Astrocyte of the hippocampus (primary cell): ENCODE measurements around the gene SLC13A3.
A peak's percentile ranks its signal among the peaks of the same experiment; 100 is the strongest.

Experiments used
- DNase-seq: peaks from one replicate; pipeline ENCODE4 v3.0.0; 2011; ENCODE audit warnings: low read depth, low spot score

The SLC13A3 gene

DNA sequence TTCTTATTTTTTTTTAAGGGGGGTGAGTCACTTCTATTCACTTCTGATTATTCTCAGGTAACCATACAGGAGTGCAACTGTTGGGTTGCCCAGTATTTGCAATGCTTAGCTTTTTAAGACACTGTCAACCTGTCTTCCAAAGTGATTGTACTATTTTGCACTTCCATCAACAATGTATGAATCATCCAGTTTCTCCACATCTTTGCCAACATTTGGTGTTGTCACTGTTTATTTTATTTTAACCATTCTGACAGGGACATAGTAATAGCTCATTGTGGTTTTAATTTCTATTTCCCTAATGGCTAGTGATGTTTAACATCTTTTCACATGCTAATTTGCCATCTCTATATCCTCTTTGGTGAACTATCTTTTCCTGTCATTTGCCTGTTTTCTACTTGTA, 1.4 kb upstream of the SLC13A3 start:
- no peak for DNase-seq

DNA sequence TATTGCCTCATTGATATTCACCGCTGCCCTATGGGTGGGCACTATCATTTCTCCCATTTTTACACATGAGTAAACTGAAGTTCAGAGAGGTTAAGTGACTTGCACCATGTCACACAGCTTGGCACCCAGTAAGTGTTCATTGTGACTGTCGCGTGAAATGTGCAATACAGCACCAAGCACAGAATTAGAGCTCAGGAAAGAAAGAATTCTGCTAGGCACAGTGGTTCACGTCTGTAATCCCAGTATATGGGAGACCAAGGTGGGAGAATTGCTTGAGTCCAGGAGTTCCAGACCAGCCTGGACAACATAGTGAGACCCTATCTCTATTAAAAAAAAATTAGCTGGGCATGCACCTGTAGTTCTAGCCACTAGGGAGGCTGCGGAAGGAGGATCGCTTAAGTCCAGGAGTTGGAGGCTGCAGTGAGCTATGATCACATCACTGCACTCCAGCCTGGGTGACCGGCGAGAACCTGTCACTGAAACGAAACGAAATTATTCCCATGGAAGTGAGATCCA, 626 bp downstream of the SLC13A3 start:
- DNase-seq, result no peak

DNA sequence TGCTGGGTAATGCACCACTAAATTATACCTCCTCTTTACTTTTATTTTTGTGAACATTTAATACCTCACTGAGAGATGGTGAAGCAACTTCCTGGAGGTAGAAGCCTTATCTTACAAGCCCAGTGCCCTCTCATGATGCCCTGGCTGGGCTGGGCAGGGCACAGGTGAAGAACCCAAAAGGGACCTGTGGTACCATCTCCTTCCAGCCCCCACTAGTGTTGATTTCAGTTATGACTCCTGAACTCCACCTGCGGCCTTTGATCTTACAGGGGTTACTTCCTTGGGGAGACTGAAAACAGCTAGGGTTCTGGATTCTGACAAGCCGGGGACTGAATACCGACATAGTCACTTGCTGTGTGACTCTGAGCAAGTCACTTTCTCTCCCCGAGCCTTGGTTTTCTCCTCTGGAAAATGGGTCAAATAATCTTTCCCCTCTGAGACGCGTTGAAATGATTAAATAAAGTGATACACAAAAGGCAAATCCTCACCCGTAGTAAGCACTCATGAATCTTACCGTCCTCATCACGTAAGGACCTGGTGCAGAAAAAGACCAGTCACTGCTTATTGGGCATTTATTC, 1.2 kb downstream of the SLC13A3 start:
- DNase-seq, result no peak

DNA sequence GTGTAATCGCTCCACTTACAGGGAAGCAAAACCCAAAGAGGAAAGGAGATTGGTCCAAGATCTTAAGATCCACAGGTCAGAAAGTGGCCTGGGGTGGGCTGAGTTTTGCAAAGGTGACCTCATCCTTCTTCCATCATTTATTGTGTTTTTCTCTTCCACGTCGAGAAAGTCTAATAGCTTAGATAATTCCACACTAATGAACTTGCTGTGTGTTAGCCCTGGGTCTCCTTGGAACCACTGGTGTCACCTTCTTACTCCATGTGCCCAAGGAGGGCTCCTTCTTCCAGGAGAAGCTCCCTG, 1.7 kb downstream of the SLC13A3 start:
- no peak for DNase-seq

DNA sequence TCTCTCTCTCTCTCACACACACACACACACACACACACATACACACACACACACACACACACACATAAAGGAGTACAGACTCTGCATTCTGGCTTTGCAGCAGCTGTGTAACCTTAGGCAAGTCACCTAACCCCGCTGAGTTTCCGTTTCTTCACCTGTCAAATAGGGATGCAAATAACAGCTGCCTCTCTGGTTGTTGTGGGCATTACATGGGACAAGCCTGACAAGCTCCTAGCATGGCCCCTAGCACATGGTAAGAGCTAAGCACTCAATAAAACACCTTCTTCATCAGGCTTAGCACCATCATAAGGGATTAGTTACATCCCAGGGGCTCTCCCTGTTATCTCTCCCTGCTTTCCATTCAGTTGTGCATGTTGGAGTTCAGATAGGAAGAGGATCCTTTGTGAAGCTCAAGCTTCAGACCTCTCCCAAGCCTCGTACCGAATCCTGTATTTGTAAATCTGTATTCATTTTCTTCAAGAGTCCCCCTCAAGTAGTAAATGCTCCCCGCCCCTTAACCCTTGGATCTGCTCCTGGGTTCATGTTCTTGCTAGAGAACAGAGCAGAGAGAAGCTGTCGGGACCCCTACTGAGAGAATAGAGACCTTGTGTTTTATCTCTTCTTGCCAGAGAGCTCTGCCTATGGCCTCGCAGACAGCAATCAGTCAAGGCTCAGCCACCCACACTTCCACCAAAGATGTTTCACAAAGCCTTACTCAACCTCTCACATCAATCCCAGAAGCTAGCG, 2.2 kb downstream of the SLC13A3 start:
- DNase-seq, result no peak

DNA sequence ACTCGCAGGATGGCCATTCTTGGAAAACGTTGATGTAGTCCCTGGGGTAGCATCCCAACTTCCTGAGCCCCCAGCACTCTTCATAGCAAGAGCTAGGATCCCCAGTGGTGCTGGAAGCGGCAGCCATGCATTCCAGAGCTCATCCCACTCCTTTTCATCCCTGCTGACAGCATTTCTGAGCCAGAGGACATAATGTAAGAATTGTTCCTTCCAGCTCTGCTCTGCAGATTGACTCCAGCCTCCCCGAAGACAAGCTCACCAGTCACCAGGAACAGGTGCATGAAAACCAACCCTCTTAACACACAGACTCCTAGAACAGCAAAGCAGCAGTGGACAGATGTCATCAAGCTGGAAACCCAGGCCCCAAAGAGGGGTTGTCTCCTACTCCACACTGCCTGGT, 3.8 kb downstream of the SLC13A3 start:
- no peak for DNase-seq

DNA sequence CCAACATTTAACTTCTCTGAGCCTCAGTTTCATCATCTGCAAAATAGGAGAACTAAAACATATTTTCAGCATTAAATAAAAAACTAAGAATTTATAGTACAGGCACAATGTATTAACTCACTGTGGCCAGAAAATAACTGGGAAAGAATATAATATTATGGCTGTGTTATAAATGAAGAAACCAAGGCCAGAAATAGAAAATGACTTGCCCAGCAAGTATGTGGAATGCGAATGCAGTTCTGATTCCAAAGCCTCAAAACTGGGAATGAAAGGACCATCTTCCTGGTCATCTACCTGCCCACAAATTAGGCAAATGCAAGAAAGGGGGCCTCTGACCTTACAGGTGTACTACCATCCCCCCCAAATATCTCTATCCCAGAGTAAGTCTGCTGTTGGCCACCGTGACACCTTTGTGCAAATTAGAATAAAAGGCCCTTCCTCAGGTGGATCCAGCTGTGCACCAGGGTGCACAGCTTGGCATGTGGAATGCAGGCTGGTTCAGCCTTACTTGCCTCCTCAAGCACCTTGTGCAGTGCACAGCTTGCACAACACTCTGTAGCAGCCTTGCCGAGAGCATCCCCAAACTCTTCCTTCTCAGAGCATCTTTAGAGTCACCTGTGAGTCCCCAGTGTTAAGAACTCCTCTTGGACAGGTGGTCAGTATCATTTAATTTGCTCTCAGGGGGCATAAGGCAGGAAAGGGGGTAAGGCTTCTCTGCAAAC, 4.4 kb downstream of the SLC13A3 start:
- DNase-seq, result no peak

DNA sequence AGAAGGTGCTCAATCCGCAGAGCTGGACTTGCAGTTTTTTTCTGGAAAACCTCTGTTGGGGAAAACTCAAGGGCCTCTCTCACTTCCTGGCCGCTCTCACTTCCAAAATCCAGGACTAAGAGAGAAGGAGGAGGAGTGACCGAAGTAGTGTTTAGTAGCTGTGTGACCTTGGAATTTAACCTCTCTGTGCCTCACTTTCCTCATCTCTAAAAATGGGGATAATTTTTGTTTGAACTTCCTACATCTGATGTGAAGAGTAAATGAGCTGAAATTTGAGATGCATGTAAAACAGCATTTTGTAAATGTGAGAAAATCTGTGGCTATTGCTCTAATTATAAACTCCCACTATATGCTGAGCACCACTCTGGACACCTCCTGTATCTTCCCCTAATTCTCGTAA, 5.1 kb downstream of the SLC13A3 start:
- DNase-seq, result no peak

DNA sequence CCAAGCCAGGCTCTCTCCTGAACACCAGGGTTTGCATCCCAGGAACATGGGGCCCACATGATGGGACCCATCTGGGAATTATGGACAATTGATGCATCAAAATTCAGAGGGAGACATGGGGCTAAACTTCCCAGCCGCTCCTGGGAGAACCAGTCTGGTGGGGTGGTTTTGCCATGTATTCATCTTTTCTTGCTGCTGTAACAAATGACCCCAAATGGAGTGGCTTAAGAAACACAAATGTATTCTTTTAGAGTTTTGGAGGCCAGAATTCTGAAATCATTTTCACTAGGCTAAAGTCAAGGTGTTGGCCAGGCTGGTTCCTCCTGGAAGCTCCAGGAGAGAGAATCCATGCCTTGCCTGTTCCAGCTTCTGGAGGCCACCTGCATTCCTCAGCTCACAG, 6.5 kb downstream of the SLC13A3 start:
- no peak for DNase-seq

DNA sequence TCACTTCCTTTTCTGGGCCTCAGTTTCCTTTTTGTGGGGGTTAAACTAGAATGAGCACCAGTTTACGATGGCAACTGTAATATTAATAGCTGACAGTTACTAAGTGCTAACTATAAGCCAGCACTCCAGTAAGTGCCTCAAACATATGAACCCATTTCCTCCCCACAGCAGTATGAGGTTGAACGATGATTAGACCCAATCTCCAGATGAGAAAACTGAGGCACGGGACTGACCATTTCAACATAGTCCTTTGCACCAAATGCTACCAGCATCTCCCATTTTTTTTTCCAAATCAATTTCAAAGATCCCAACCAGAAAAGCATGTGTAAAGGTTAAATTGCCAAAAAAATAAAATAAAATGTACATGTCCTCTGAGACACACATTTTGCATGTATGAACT, 7.1 kb downstream of the SLC13A3 start:
- DNase-seq, result no peak

DNA sequence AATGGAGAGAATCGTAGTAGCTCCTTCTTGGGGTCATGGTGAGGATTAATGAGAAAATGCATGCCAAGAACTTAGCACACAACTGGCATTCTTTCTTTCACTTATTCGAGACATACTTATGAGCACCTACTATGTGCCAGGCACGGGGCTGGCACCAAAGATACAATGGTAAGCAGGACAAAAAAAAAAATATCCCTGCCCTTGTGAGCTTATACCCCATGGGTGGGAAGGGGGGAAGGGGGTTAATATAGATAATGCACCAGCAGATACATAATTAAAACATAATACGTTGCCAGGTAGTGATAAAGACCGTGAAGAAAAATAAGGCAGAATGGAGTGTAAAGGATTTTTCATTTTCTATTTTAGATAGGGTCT, 8.3 kb downstream of the SLC13A3 start:
- DNase-seq, result no peak

DNA sequence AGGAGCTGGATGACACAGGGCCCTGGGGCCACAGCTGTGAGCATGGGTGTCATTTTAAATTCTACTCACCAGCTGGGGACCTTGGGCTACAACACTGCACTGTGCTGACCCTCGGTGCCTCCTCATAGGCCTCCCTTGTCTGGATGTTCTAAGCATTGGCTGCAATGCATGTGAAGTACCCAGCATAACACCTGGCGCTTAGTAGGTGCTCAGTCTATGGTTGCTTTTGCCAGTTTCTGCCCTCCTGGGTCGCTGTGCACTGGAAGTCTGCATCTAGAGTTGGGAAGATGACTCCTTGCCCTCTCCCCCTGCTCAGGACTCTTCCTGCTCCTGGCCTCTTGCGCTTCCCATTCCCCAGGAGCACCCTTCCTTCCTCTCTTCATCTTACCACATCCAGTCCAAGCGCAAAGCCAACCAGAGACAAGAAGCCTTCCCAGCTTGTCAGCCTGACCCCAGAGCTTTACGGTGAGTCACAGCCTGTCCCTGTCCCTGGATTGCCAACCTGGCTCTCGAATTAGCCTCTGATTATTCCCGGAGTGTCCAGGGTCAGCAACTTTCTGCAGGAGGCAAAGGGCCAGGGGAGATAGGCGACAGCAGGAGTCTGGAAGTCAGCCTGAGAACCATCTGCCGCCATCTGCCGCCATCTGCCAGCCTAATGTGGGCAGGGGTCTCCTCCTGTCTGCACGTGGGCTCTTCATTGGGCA, 8.8 kb downstream of the SLC13A3 start:
- DNase-seq, result no peak

DNA sequence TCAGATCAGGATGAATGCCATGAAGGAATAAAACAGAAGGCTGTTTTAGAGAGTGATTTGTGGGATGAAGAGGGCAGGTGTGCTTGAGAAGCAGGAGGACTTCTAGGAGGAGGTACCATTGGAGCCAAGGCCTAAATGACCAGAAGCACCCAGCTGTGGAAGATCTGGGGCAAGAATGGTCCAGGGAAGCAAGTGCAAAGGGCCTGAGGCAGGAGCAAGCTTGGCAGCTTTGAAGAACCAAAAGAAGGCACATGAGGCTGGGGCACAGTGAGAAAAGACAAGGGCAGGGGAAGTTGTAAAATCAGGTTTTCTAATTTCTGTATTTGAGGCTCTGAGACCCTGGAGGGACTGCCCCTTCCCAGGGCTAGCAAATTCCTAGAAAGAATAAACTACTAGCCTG, 9.8 kb downstream of the SLC13A3 start:
- DNase-seq, result no peak

DNA sequence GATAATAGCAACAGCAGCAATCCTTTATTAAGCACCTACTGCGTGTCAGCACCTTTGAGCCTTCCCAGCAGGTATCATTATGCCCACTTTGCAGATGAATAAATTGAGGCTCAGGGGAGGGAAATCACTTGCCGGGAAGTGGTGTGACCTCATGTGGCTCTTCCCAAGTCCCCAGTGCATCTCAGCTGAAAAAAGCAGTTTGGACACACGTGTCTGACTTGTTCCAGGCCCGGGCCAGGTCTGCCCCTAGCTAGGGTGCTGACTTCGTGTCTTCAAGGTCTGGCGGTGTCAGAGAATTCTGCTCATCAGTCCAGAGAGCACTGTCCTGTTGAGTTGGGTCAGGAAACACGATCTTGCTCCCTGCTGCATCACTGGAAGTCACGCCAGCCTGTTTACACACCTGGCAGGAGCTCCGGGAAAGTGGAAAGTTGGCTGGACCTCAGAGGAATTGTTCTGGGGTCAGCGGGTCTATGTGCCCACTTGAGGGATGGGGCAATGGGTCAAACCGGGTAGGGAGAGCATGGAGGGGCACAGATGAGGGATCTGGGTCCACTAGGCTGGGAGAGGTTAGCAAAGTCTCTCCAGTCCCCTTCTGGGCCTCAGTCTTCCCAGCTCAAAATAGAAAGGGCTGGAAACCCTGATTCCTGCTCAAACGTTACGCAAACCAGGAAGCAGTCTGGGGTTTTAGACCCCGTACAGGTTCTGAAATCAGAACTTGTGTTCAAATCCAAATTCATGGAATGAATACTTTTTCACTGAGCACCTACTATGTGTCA, 10.5 kb downstream of the SLC13A3 start:
- no peak for DNase-seq

DNA sequence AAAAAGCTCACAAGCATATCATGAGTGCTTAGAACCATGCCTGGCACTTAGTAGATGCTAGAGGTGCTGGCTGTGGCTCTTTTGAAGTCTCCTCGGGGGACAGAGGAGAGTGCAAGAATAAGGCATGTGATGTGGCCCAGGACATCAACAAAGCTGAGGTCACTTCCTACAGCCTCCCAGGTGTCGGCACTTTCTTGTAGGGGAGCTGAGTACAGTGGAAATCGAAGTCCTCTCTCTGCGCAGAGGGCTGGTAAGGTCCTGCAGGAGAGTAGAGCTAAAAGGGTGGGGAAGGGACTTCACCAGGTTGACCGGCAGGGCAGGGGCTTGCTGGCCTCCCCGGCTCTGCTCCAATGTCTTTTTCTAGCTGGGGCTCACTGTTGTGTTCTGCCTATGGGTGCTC, 11.2 kb downstream of the SLC13A3 start:
- DNase-seq, result no peak

DNA sequence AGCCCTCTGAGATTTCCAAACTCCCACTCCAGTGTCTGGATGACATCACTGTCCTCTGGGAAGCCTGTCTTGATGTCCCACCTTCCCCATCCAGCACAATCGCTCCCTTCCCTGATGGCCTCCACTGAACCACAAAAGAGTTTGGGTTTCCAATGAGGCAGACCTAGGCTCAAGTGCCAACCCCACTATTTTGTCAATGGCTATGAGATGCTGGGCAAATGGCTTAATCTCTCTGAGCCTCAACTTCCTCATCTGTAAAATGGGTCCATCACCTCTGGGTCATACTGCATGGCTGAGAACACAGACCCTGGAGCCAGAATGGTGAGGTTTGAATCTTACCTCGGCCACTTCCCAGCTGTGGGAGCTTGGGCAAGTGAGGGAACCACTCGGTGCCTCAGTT, 11.7 kb downstream of the SLC13A3 start:
- no peak for DNase-seq

DNA sequence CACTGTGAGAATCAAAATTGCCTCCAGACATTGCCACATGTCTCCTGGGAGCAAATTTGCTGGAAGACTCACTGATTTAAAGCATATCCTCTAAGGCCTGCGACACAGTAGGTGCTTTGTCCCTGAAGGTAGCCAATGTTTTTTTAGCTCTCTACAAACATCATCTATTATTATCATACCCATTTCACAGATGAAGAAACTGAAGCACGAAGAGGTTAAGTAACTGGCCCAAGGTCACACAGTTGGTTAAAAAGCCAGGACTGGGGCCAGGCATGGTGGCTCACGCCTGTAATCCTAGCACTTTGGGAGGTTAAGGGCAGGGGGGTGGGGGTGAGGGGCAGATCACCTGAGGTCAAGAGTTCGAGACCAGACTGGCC, 12.4 kb downstream of the SLC13A3 start:
- no peak for DNase-seq

DNA sequence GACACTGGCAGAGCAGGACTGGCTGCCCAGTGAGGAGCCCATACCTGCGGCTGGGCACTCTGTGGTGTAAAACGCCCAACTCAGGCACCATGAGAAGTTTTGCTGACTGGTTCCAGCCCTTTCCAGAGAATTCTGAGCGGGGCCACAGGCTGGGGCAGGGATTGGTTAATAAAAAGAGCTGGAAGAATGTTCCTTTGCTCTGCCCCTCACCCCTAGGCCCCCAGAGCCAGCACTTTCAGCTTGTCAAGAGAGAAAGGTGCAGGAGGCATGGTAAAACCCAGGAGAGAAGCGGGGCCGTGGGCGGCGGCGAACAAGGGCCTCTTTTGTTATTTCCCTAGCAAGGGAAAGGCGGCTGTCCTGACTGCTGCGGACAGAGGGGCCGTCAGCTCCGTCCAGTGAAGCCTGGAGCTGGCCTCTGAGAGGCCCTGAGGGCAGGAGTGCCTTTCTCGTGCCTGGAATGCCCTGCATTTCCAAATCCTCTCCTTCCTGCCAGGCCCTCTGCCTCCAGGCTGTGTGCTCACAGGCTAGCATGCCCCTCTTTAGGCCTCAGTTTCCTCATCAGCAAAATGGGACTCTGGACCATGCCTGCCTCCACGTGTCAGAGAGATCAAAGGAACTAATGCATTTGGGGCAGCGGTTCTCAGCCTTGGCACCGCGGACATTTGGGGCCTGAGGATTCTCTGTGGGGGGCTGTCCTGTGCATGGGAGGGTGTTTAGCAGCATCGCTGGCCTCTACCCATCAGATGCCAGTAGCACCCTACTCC, 12.9 kb downstream of the SLC13A3 start:
- DNase-seq, result peak; percentile 16

DNA sequence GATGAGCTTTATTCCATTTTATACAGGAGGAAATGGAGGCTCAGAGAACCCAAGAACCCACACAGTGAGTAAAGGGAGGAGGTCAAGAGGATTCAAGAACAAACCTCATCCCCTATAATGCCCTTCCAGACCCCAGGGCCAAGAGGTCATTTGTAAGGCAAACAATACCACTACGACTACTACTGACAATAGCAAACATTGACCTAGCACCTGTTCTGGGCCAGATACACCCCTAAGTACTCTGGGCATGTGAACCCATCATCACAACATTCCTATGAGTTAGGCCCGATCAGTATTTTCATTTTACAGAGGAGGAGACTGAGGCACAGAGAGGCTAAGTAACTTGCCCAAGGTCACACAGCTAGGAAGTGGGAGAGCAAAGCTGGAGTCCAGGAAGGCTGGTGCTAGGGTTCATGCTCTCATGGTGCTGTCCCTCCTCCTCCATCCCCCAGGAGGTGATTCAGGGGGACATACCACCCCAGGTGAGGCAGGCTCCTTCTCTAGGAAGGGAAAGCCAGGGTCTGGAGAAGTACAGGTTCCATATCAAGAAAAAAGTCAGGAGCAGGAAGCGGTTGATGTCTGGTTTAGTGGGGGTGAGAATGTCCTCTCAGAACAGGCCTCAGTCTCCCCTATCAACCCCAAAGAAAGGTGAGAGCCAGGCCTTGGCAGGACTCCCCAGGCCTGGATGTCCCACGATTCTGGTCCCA, 13.7 kb downstream of the SLC13A3 start:
- no peak for DNase-seq

DNA sequence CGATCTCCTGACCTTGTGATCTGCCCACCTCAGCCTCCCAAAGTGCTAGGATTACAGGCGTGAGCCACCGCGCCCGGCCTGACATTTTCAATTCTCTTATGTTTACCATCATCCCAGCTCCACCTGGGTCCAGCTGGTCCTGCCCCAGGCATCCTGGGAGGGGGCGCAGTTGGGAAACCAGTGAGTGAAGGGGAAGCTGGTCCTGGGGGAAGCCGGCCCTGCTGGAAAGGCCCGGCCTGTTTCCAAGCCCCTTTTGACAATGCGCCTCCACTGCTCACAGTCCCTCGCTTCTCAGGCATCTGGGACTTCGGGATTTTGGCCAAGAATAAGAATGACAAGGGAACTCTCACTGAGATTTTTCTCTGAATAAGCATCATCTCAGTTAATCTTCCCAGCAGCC, 14.2 kb downstream of the SLC13A3 start:
- no peak for DNase-seq
